NCI-H1092 (cell line): Measurements from ENCODE around the gene CD81.

Experiments used
- DNase-seq: peaks from one replicate; lab custom pipeline; 2025; lab: John Stamatoyannopoulos, UW

The CD81 gene

DNA sequence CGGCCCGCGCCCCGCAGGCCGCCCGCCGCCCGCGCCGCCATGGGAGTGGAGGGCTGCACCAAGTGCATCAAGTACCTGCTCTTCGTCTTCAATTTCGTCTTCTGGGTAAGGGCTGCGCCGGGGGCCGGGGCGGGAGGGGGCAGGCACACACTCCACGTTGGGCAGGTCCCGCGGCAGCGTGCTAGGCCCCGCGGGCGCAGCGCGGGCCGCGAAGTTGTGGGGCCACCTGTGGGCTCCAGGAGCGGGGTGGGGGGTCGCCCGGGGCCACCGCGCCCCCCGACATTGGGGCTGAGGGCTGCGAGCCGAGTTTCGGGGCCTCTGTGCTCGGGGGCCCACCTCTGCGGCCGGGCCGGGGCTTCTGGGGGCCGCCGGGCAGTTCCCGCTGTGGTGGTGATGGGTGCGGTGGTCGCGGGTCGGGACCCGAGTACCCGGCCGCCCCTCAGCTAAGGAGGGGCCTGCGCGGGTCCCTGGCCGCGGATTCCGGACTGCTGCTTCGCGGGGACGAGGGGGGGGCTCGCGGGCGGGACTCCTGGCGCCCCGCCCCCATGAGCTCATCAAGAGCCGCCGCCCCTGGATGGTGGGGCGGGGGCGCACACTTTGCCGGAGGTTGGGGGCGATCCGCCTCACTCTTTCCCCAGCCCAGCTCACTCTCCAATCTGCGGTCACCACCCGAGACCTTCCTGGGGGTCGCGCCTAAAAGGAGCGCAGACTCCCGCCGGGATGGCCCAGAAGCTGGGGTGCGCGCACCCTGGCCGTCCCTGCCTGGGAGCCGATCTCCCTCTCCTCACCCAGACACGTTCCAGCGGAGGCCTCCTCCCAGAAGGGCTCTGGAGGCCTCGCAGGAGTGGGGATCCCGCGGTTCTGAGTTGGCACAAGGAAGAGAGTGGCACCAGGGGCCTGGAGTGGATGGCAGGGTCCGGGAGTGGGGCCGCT, 667 bp downstream of the CD81 start:
- DNase-seq: no peak

DNA sequence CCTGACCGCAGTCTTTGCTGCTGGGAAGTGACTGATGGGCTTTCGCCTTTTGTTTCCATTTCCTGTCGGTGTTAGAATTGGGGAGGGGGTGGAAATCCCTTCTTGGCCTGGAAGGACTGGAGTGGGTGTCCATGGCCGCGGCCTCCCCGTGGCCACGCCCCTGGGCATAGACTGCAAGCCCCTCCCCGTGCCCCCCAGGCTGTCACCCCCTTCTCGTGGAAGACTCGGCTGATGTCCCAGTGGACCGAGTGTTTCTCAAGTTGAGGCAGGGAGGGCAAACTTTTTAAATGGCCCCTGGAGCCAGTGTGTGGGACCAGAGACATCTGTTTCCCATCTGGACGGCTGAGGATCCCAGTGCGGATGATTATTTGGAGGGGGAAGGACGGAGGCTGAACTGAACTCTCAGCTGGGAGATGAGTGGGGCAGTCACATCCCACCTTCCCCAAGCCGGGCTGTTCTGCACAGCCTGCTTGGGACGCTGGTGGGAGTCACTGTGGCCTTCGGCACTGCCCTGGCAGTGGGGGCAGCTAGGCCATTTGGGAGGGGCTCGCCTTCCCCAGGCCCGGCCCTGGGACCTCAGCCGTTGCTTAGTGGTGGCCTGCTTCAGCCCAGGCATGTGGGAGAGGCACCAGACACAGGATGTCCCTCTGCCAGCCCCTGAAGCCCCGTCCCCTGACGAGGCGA, 1.6 kb downstream of the CD81 start:
- no peak for DNase-seq

DNA sequence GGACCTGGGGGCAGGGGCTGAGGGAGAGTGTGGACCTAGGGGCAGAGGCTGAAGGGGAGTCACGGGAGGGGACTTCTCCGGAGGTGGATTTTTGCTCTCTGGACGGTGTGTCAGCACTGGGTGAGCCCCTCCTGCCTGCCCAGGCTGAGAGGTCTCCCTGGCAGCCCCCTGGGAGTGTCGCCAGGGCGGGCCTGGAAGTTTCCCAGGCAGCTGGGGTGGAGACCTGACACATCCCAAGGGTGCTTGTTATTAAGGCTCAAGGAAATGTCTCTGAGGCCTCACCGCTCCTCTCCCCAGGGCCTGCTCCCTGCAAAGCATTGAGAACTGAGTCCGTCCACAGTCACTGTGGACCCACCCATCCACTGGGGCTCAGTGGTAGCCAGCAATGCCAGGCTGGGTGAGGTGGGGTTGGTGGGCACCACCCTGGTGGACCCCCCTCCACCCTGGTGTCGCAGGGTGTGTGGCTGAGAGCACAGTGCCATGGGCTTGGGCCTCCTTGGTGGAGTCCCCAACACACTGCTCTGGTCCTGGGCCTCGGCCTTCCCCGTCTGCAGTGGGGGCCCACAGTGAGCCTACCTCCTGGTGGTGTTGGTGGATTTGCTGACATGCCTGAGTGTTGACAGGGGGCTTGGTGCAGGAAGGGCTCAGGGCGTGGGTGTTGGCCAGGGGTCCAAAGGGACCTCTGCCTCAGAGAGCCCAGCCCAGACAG, 2.5 kb downstream of the CD81 start:
- no peak for DNase-seq

DNA sequence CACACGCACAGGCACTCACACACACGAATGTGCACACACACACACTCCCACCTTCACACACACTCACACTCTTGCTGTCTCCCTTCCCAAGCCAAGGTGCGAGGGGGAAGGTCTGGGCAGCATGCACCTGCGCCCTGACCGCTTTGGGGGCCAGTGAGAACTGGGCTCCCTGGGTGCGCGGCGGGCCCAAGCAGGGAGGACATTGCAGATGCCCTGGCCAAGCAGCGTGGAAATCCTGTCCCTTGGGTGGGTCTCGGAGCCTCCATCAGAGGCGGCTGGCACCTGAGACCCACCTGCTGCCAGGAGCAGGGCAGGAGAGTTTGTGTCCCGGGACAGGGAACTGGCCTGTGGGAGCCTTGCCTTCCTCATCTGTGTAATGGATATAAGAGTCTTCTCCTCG, 3.3 kb downstream of the CD81 start:
- no peak for DNase-seq

DNA sequence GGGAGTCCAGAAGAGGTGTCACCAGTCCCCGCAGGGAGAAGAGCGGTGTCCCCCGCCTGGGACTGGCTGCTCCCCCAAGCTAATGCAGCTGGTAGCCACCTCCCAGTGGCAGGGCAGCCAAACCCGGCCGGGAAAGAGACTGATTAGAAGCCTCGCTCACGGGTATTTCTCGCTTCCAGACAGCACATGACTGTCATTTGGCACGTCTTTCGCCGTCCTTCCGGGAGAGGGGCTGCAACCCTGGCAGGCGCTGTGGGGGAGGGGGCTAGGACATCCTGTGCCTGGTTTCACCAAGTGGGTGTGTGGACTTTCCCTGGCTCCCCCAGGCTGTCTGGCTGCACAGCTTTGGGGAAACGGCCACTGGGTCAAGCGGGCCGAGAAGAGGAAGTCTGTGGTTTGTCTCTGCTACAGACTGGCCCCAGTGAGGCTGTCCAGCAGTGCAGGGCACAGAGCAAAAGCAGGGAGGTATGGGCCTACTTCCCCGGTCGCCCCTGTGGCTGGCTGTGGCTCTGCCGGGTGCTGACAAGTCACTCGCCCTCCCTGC, 3.8 kb downstream of the CD81 start:
- DNase-seq: no peak

DNA sequence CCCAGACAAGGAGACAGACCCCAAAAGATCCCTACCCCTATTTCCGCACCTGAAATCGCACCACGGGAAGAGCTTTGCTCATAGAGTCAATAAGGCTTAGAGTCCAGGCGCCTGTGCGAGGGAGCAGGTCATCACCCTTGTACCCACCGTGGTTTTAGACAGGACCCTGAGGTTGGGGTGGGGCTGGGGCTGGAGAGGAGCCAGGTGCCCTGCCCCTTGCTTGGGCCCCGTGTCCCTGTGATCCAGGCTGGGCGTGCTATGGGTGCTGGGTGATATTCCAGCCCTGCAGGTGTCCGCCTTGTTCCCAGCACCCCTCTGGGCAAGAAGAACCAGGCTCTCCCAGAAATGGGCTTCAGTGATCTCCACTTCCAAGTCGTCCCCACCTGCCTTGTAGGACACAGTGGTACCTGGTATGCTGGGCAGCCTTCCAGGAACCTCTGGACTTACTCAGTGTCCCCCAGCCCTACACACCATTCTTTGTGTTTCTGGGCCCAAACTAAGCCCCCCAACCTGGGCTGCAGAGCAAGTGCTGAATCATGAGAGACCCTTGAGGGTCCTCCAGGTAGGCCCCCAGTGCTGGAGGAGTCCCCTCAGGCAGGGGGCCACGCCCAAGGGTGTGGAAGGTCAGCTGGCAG, 4.5 kb downstream of the CD81 start:
- no peak for DNase-seq

DNA sequence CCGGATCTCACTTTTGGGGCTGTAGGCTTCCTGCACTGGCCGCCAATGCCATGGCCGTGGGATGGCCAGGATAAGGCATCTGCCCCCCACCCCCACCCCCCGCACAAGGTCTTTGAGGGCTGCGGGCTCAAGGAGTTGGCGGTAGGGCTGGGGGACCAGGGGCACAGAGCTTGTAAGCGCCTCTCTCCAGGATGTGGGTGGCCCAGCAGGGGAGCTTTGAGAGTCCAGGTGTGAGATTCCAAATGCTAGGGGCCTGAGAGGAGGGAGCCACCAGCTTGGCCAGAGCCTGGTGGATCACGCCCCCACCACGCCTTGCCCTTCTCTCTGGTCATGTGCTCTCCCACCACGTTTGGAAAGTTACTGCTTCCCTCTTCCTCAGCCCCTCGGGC, 5.0 kb downstream of the CD81 start:
- no peak for DNase-seq

DNA sequence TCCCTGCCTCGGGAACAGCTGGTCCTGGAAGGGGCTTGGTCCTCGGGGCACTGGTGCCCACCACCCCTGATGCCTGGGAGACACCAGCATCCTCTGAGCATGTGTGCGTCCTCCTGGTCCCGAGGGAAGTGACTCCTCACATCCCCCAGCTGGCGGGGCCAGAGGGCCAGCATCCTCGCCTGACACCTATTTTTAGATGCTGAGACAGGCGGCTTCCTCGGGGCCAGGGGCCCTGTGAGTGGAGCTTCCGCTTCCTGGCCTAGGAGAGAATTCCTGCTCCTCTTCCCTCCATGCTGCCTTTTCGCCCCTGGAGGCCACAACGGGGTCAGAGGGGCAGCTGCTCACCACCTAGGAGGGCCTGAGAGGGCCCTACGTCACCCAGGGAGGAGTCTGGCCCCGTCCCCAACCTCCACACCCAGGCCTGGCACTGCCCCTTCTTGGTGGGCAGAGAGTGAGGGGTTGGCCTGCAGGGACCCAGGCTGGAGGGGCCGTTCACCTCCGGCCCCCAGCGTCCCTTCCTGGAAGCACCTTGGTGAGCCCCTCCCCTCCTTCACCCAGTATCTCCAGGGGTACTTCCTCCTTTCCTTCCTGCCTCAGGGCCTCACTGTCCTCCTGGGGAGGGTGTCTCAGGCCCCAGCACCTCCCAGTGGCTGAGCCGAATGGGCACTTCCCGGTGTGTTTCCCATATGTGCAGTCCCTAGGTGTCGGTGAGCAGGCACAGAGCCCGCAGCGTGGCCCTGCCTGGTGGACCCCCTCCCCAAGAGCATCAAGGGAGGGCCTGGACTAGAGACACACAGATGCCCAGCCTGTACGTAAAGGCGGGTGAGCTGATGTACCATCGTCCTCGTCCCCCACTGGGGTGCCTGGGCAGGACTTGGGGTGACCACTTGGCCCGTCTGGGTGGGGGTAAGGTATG, 6.1 kb downstream of the CD81 start:
- DNase-seq: no peak

DNA sequence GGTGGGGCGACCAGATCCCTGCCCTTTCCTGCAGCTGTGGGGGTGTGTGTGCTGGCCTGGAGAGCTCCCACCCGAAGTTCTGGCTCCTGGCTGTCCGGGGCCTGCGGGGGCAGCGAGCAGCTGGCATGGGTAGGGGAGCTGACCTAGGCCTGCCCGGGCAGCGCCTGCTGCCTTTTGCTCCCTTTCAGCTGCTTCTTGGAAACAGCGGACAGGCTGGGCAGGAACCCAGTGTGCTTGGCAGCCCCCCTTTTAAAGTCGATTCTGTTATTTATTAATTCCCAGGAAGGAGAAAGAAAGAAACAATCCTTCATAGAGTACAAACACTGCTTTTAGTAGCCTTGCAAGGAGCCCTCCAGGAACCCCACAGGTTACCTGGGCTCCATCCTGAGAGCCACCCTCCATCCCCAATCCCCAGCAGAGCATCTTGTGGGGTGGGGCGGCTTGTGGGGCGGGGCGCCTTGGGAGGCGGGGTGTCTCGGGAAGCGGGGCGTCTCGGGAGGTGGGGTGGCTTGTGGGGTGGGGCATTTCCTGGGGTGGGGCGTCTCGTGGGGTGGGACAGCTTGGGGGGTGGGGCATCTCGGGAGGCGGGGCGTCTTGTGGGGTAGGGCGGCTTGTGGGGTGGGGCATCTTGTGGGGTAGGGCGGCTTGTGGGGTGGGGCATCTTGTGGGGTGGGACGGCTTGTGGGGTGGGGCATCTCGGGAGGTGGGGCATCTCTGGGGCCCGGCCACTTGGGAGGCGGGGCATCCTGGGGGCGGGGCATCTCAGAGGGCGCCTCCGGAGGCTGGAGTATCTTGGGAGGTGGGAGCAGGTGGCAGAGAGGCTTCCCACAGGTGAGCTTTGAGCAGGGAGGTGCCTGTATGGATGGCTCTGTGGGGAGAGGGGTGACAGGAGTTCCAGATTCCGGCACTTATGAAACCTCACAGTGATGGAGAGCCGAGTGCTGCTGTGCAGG, 7.0 kb downstream of the CD81 start:
- DNase-seq: no peak

DNA sequence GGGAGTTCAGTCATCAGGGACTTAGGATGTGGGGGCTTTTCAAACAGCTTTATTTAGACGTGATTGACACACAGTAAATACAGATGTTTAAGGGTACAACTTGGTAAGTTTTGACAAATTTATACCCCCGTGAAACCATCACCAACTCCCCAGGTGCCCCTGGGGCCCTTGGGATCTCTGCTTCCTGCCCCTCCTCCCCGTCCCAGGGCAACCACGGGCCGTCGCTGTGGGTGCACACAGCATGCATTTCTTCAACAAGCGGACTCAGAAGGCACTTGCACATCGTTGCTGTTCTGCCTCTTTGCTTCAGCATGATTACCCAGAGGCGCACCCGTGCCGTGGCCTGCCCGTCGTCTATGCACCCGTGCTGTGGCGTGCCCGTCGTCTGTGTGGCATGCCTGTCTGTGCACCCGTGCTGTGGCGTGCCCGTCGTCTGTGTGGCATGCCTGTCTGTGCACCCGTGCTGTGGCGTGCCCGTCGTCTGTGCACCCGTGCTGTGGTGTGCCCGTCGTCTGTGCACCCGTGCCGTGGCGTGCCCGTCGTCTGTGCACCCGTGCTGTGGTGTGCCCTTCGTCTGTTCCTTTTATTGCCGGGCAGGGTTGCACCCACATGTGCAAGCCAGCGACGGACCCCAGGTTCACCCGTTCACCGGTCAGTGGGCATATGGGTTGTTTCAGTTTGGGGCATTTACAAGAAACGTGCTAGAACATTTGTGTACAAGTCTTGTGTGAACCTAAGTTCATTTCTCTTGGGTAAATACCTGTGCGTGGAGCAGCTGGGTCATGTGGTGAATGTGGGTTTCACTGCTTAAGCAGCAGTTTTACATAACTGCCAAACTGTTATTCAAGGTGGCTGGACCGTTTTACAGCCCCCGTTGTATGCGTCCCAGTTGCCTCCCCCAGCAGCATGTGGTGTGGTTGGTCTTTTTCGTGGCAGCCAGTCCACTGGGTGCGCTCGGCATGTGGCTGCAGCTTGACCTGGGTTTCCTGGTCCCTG, 8.3 kb downstream of the CD81 start:
- no peak for DNase-seq

DNA sequence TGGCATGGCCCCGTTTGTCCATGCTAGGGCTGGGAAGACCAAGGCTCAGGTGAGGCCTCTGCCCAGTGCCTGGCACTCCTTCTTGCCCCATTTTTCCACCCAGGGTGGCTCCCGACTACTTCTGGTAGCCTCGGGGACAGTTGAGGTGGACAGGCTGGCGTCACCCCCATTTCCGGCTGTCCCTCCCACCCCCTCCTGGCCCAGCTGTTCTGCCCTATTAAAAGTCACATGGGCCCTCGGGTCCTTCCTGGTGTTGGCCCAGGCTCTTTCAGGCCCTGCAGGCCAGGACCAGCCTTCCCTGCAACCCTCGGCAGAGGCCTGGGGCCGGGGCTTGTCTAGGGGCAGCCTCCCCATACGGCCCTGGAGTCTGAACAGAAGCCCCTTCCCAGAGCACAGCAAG, 9.5 kb downstream of the CD81 start:
- DNase-seq: no peak

DNA sequence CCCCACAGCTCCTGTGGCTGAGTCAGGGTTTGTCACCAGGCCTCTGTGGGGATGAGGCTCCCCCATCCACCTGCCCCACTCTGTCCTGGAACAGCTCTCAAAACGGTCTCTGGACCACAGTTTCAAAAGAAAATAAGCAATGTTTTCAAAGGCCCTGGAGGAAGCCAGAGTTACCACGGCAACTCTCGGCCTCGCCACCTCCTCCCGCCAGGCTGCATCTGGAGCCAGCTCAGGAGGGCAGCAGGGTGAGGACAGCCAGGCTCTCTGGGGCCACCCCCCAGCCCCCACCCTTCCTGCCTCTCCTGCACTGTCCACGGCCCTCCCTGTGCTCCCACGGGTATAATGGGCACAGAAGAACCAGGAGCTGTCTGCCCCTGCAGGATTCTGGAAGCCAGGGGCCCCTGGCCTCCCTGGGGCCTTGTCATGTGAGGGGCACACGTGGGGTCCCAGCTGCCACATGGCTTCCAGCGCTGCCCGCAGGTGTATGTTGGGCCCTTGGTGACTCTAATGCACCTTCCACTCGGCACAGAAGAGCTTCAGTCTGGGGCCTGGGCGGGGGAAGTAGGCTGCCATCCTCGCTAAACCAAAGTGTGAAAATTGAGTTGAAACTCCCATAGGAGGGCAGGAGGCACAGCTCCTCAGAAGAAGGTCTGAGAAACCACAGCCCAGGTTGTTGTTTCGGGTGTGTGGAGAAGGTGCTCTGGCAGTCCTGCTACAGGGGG, 10.3 kb downstream of the CD81 start:
- no peak for DNase-seq

DNA sequence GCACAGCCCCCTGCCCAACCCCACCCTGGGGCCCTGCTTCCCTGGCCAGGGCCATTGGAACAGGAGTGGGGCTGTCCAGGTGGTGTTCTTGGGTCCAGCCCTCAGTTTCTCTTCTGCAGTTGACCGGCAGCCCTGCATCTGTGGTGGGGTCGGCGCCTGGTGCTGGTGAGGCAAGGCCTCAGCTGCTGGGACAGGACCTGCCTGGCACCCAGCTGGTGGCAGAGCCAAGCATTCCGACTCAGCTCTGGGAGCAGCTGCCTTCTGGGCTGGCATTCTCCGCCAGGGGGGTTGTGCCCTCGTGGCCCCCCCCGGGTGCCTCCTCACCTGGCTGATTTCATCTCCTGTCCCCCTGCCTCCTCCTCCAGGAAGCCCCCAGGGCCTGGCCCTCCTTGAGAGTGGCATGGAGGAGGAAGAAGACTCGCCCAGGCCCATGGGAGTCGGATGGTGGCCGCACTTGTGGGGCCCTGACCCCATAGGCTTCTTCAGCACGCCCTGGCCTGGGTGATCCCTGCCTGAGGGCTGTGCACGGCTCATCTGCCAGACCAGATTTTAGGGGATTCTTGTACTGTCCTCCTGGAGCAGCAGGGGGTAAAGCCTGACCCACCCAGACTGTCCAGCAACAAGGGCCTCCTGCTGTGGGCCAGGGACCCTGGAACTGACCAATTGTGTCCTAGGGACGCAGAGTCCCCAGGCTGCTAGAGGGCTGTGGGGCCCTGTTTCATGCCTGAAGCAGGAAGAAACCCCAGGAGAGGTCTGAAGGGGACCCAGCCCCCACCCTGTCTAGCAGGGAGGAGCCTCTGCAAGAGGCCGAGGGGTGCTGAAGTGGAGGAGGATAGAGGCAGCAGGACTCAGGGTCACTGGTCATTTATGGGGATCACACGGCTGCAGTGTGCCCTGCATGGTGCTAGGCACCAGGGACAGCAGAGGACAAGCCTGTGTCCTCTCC, 11.6 kb downstream of the CD81 start:
- no peak for DNase-seq

DNA sequence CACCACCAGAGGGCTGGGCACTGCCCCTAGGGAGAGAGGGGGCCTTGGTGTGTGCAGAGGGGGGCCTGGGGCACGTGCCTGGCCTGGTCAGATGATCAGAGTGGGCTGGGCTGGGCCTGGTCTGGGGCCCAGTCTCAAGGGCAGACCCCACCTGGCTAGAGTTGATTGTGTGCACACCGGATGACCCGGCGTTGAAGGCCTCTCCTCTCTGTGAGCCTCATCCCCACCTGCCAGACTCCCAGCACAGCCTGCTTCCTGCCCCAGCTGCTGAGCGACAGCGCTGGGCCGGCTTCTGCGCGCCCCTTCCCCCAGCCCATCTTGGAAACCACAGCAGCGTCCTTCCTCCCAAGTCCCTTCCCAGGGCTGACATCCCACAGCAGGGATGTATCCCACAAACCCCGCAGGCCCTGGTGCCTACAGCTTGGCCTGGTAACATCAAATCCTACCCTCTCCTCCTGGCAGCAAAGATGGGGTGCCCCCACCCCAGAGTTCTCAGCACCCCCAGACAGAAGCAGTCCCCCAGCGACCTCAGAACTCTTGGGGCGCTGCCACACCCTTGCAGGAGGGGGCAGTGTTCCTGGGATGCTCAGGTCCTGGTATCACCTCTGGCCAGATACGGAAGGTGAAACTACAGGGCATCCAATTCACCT, 12.4 kb downstream of the CD81 start:
- no peak for DNase-seq

DNA sequence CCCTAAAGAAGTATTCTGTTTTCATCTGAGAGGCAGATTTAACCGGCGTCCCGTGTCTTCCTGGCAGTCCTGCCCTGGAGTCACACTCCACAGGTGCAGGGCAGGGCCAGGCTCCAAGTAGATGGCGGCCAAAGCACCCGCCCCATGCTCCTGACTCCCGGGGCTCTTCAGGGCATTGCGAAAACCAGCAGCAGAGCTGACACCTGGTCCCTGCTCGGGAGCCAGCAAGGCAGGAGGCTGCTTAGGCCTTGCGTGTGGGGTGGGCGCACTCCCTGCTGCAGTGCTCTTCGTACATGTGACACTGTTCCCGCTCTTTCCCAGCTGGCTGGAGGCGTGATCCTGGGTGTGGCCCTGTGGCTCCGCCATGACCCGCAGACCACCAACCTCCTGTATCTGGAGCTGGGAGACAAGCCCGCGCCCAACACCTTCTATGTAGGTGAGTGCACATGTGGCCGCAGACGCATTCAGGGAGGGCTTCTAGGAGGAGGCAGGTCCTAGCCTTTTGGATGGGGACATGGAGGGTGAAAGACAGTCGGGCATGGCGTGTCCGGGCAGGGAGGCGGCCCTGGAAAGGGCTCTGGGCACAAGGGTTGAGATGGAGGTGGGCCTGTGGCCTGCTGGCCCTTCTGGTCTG, 13.1 kb downstream of the CD81 start:
- no peak for DNase-seq

DNA sequence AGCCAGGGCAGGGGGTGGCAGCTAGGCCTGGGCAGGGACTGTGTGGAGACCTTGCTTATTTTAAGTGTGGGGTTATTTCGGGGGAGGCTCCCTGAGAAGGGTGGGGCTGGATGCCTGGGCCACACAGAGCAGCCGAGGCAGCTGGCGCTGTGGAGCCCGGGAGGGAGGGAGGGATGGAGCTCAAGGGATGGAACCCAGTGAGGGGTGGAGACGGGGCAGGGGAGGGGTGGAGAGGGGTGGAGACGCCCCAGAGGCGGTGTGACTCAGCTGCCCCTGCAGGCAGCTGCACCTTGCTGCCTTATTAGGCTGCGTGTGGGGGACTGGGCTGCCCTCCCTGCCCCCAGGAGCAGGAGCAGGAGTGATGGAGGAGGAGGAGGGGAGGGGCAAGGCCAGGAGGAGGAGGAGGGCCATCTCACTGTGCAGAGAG, 13.6 kb downstream of the CD81 start:
- no peak for DNase-seq
